ENCODE data around the gene BPIFA1.

GRCh38 chr20:33210371-33210770 is 25.4 kb upstream of the BPIFA1 start:
- TF ChIP-seq EZH2 (IDR thresholded peaks at IDR 0.05; ENCODE audit: borderline replicate concordance, low read length) (no peak), CTCF (IDR thresholded peaks at IDR 0.05; ENCODE audit: low read length) (no peak)

All from OCI-LY1 (cell line).